Heart right ventricle (tissue), 16 donors: ENCODE results near the gene EFNA2. TPM values are rescaled to one million over a fixed set of nuclear protein-coding genes. Genes with fewer than 3 reads are reported as not detected.
A peak's percentile ranks its signal among the peaks of the same experiment; 100 is the strongest.
"Not testable (repeated sequence)": the region's sequence is repeated elsewhere in the genome, so short reads cannot be mapped to it uniquely, and the experiment has no call there.

Experiments used
- ATAC-seq, 8 donors: fragments of 200-7000 bp; cut with Tn5 transposase; one replicate each; pipeline ENCODE4 v1.9.1; 2020; ENCODE audit warnings: mild to moderate bottlenecking in 8 of 8, moderate library complexity in 8 of 8, moderate number of reproducible peaks in 1 of 8
- DNase-seq, 2 donors: peaks; one replicate each; pipeline ENCODE4 v3.0.0-alpha.2; 2020
- H3K27ac ChIP-seq, 10 donors: fragments of 200-600 bp; sonication (generic) in 2 of 10; one replicate each; pipeline versions ENCODE4 v1.5.0 to v1.8.0; 2020 to 2022; ENCODE audit warnings: mild to moderate bottlenecking in 3 of 10
- H3K27me3 ChIP-seq, 7 donors: fragments of 200-600 bp; one replicate each; pipeline ENCODE4 v1.8.0; 2021 to 2022; ENCODE audit warnings: mild to moderate bottlenecking in 2 of 7
- H3K36me3 ChIP-seq, 9 donors: fragments of 200-600 bp; sonication (generic) in 1 of 9; one replicate each; pipeline versions ENCODE4 v1.5.0 to v1.8.0; 2020 to 2022; ENCODE audit warnings: mild to moderate bottlenecking in 2 of 9
- H3K4me1 ChIP-seq, 9 donors: fragments of 200-600 bp; sonication (generic) in 1 of 9; one replicate each; pipeline versions ENCODE4 v1.5.0 to v1.8.0; 2020 to 2022; ENCODE audit warnings: mild to moderate bottlenecking in 4 of 9
- H3K4me3 ChIP-seq, 10 donors: fragments of 200-600 bp; sonication (generic) in 2 of 10; one replicate each; pipeline versions ENCODE4 v1.5.0 to v1.8.0; 2020 to 2022; ENCODE audit warnings: mild to moderate bottlenecking in 7 of 10, moderate library complexity in 2 of 10
- H3K9me3 ChIP-seq, 11 donors: fragments of 200-600 bp in 10 of 11; sonication (generic) in 2 of 11; one replicate each; pipeline versions ENCODE4 v1.5.0 to v1.8.0; 2013 to 2022; ENCODE audit warnings: mild to moderate bottlenecking in 2 of 11, control low read depth in 1 of 11, moderate library complexity in 1 of 11
- CTCF ChIP-seq, 9 donors: fragments of 200-600 bp; sonication (generic) in 2 of 9; IDR thresholded peaks; one replicate each; pipeline versions ENCODE4 v1.5.0 to v1.8.0; 2021 to 2022; ENCODE audit warnings: antibody characterized with exemption in 9 of 9, mild to moderate bottlenecking in 5 of 9, moderate library complexity in 1 of 9
- WGBS, 2 donors: extraction: QIAGEN DNeasy Blood & Tissue Kit; methylation state at CpG; one replicate each; pipeline ENCODE4 v1.1.7; 2013; ENCODE audit warnings: inconsistent platforms in 1 of 2; 5-methylcytosine and 5-hydroxymethylcytosine counted together
- intact Hi-C, 10 donors: fragments of 100-400 bp; cut with DNase I; formaldehyde crosslinking; loops; one replicate each; pipeline versions ENCODE4 v1.11.1 to v1.14.2; 2022
- polyA plus RNA-seq, 2 donors: library from polyadenylated mRNA; stranded (reverse); fragments of 200-250 nt; gene quantifications; one replicate each; pipeline ENCODE4 v1.2.3, GENCODE V29; 2013
- total RNA-seq, 10 donors: library from RNA; stranded (reverse); fragmentation: NEBNext Ultra II Directional in 3 of 10; extraction: Animal tissue kit (Norgen Biotek cat#: 25700) in 3 of 10; gene quantifications; one replicate each; pipeline versions ENCODE4 v1.2.1 to v1.2.4, GENCODE V29; 2021 to 2023
- donor health status: Arrhythmogenic right ventricular cardiomyopathy.
- donor health status: ischemic (EF 13 %, LVEDD 7.1; RV severe dilation, severe dysfunction).
- donor health status: healthy with polysubstance abuse.
- donor health status: DM: no; HTN: yes; CAD: no.
- donor health status: DM: no; HTN: no; CAD: no.
- donor health status: ischemic (EF 25% LVEDD 6.9; RV normal size, moderate dysfunction).
- donor health status: ischemic (EF 25% LVEDD 5.7; RV mildly dilated, moderate dysfunction).
- donor health status: healthy.
- donor health status: DM: yes; HTN: yes; CAD: no.
- donor health status: Ischemic cardiomyopathy.
- donor health status: ischemic (EF 35%, LVEDD 5.7; RV mildly dilated, moderate dysfunction).
- donor health status: nonischemic (EF 11% LVEDD 7.7; RV severe dilation, severe dysfunction).
- donor health status: DM: yes; HTN: yes; CAD: no.
- donor health status: PGD.
- donor health status: ischemic (EF 29% LVEDD 5.4; RV normal size, mild dysfunction).
- donor health status: nonischemic (EF 23%, LVEDD 6.1; RV moderate dilation, normal function).

EFNA2 gene
- total and polyA plus RNA-seq, 12 donors: 0.04 to 0.45 TPM; not detected in 10

GRCh38 chr19:1244693-1245451, 40.8 kb upstream of the EFNA2 start:
- intact Hi-C loops: loop anchor here in 7 of 10 donors (1.0 to 10.0 kb wide), 6 partner anchors 21 to 320 kb away; partner anchors contain the start of genes ARID3A (in 2 of the 7) and GPX4 (in 1 of the 7)
- ATAC-seq: peak; percentile 1 to 63 (median 18)

GRCh38 chr19:1245494-1246264, 40.0 kb upstream of the EFNA2 start:
- H3K9me3 ChIP-seq: no peaks in the 10 kb centered on the region
- DNase-seq: peak; percentile 82 to 83
- no peaks in the 10 kb centered on the region for H3K27me3 ChIP-seq
- H3K36me3 ChIP-seq: peaks cover 0 to 13% (median 0%) of the 10 kb centered on the region in 9 donors
- peak overlapping the region; percentile 85 to 100 (median 100) for H3K27ac ChIP-seq
- H3K4me3 ChIP-seq: peak overlapping the region in 6 of 10 donors; percentile 9 to 90 (median 82)
- no peak for TF ChIP-seq CTCF (IDR thresholded peaks at IDR 0.05)
- intact Hi-C loops: loop anchor here in 2 of 10 donors (2.0 to 10.0 kb wide), 2 partner anchors 21 to 321 kb away; partner anchors contain the start of gene ARID3A (in 1 of the 2)
- peak in 6 of 8 donors; percentile 14 to 55 (median 24) for ATAC-seq
- peaks cover 39 to 73% (median 69%) of the 10 kb centered on the region in 9 donors for H3K4me1 ChIP-seq
- WGBS, 2 donors: 40 to 55% methylated on average over 26 of the region's 26 CpGs

More at GRCh38 chr19:1244693-1245451, 40.8 kb upstream of the EFNA2 start:
- no peaks in the 10 kb centered on the region for H3K27me3 ChIP-seq
- H3K27ac ChIP-seq: peak overlapping the region; percentile 85 to 100 (median 100)
- no peaks in the 10 kb centered on the region for H3K9me3 ChIP-seq
- H3K36me3 ChIP-seq: peaks cover 0 to 10% (median 0%) of the 10 kb centered on the region in 9 donors
- 16 to 19% methylated on average over 30 to 31 of the region's 31 CpGs for WGBS, 2 donors
- DNase-seq: peak; percentile 76 to 87
- peak overlapping the region in 8 of 10 donors; percentile 0 to 90 (median 60) for H3K4me3 ChIP-seq
- peaks cover 42 to 79% (median 75%) of the 10 kb centered on the region in 9 donors for H3K4me1 ChIP-seq
- TF ChIP-seq CTCF (IDR thresholded peaks at IDR 0.05): no peak

- Histone ChIP-seq H3K4me1 (peaks cover 36 to 72% (median 64%) of the 10 kb centered on the region in 9 donors), H3K36me3 (peaks cover 0 to 19% (median 2%) of the 10 kb centered on the region in 9 donors), H3K27ac (peak overlapping the region; percentile 85 to 100 (median 100))
- not testable (repeated sequence) for H3K27me3 ChIP-seq, ATAC-seq, H3K4me3 ChIP-seq, H3K9me3 ChIP-seq, DNase-seq
- intact Hi-C loops: loop anchor here in 2 of 10 donors (1.0 to 10.0 kb wide), 2 partner anchors 21 to 322 kb away; partner anchors contain the start of gene ARID3A (in 1 of the 2)
- WGBS, 2 donors: 65% methylated on average over 26 to 27 of the region's 27 CpGs
Observed at GRCh38 chr19:1246265-1247087, 39.2 kb upstream of the EFNA2 start.

GRCh38 chr19:1247748-1248138, 37.9 kb upstream of the EFNA2 start:
- no peaks in the 10 kb centered on the region for H3K27me3 ChIP-seq
- no peak for TF ChIP-seq CTCF (IDR thresholded peaks at IDR 0.05)
- ATAC-seq (no peak), DNase-seq (no peak)
- peaks cover 0 to 24% (median 7%) of the 10 kb centered on the region in 9 donors for H3K36me3 ChIP-seq
- peak overlapping the region; percentile 95 to 100 (median 100) for H3K27ac ChIP-seq
- peak overlapping the region; percentile 78 to 99 (median 94) for H3K4me3 ChIP-seq
- intact Hi-C loops: loop anchor here in 5 of 10 donors (1.0 to 10.0 kb wide), 3 partner anchors 19 to 323 kb away; partner anchors contain the start of gene ARID3A (in 1 of the 5)
- 68% methylated on average over 8 of the region's 8 CpGs for WGBS, 2 donors
- H3K9me3 ChIP-seq: no peaks in the 10 kb centered on the region
- peaks cover 36 to 75% (median 66%) of the 10 kb centered on the region in 9 donors for H3K4me1 ChIP-seq
